HFF-Myc (cell line): ENCODE results near the gene HAUS3.

ENCODE experiments used
- DNase-seq: peaks from one replicate; pipeline ENCODE4 v3.0.0-alpha.2; 2011; ENCODE audit warnings: low read depth; ENCODE audit errors: extremely low read depth
- H3K4me3 ChIP-seq: replicated peaks from 2 replicates; pipeline ENCODE4 v1.5.1; 2011; ENCODE audit warnings: low read depth, mild to moderate bottlenecking, control low read depth, low read length
- CTCF ChIP-seq: IDR thresholded peaks from 2 replicates; pipeline ENCODE4 v1.5.1; 2012; ENCODE audit warnings: mild to moderate bottlenecking, low read depth, low read length, control low read depth; ENCODE audit errors: missing control alignments

HAUS3 gene

GRCh38 chr4:2254665-2255500 lies 13.0 kb upstream of the HAUS3 start:
- DNase-seq: no peak
- no peak for TF ChIP-seq CTCF
- no peak overlapping the region for H3K4me3 ChIP-seq

GRCh38 chr4:2253160-2254084 lies 11.5 kb upstream of the HAUS3 start:
- TF ChIP-seq CTCF: no peak
- H3K4me3 ChIP-seq: no peak overlapping the region
- no peak for DNase-seq

GRCh38 chr4:2252530-2253091 lies 10.7 kb upstream of the HAUS3 start:
- H3K4me3 ChIP-seq: no peak overlapping the region
- no peak for TF ChIP-seq CTCF
- DNase-seq: no peak

GRCh38 chr4:2251795-2252529 lies 10.0 kb upstream of the HAUS3 start:
- DNase-seq: no peak
- no peak for TF ChIP-seq CTCF
- no peak overlapping the region for H3K4me3 ChIP-seq

GRCh38 chr4:2251073-2251794 lies 9.3 kb upstream of the HAUS3 start:
- DNase-seq: no peak
- no peak overlapping the region for H3K4me3 ChIP-seq
- TF ChIP-seq CTCF: no peak
